Activated T-cell treated with anti-CD3 and anti-CD28 coated beads for 48 hours (primary cell): ENCODE data around the gene PCSK5.

Source experiments
- DNase-seq: peaks from one replicate; pipeline ENCODE4 v3.0.0-alpha.2; 2020; ENCODE audit warnings: low read depth

Gene PCSK5

GRCh38 chr9:75921391-75922127 lies 31.1 kb downstream of the PCSK5 start:
- DNase-seq, result no peak

GRCh38 chr9:75926385-75926784 lies 35.9 kb downstream of the PCSK5 start:
- DNase-seq, result no peak

- no peak for DNase-seq
Observed at GRCh38 chr9:75927356-75927755, 36.9 kb downstream of the PCSK5 start.

- DNase-seq, result no peak
Observed at GRCh38 chr9:75930190-75930589, 39.7 kb downstream of the PCSK5 start.

GRCh38 chr9:75930730-75931321 lies 40.4 kb downstream of the PCSK5 start:
- DNase-seq, result no peak

- DNase-seq, result no peak
Observed at GRCh38 chr9:75933982-75934381, 43.5 kb downstream of the PCSK5 start.

GRCh38 chr9:75935591-75935990 lies 45.1 kb downstream of the PCSK5 start:
- DNase-seq, result no peak

- DNase-seq, result no peak
Observed at GRCh38 chr9:75937521-75938258, 47.2 kb downstream of the PCSK5 start.

GRCh38 chr9:75938946-75939345 lies 48.5 kb downstream of the PCSK5 start:
- no peak for DNase-seq

- no peak for DNase-seq
Observed at GRCh38 chr9:75939536-75940111, 49.2 kb downstream of the PCSK5 start.

- no peak for DNase-seq
Observed at GRCh38 chr9:75941066-75941465, 50.6 kb downstream of the PCSK5 start.

- DNase-seq, result no peak
Observed at GRCh38 chr9:75941577-75942311, 51.3 kb downstream of the PCSK5 start.

GRCh38 chr9:75946766-75947165 lies 56.3 kb downstream of the PCSK5 start:
- DNase-seq, result no peak

- DNase-seq, result no peak
Observed at GRCh38 chr9:75947233-75947632, 56.8 kb downstream of the PCSK5 start.

GRCh38 chr9:75950998-75951397 lies 60.5 kb downstream of the PCSK5 start:
- no peak for DNase-seq

- no peak for DNase-seq
Observed at GRCh38 chr9:75953218-75953617, 62.7 kb downstream of the PCSK5 start.

- no peak for DNase-seq
Observed at GRCh38 chr9:75956161-75956560, 65.7 kb downstream of the PCSK5 start.

- no peak for DNase-seq
Observed at GRCh38 chr9:75957116-75957515, 66.6 kb downstream of the PCSK5 start.

GRCh38 chr9:75958226-75958625 lies 67.8 kb downstream of the PCSK5 start:
- no peak for DNase-seq

GRCh38 chr9:75960551-75960950 lies 70.1 kb downstream of the PCSK5 start:
- no peak for DNase-seq

- no peak for DNase-seq
Observed at GRCh38 chr9:75962013-75962661, 71.7 kb downstream of the PCSK5 start.

GRCh38 chr9:75962662-75963036 lies 72.2 kb downstream of the PCSK5 start:
- DNase-seq, result no peak
